GM12891 (cell line): Measurements from ENCODE around the gene SHROOM3.

Experiments used
- POLR2A ChIP-seq: IDR thresholded peaks from 2 replicates; pipeline ENCODE4 v1.6.1; 2011; ENCODE audit warnings: low read depth, low read length, control low read depth
- POLR2AphosphoS5 ChIP-seq: IDR thresholded peaks from 2 replicates; pipeline ENCODE4 v1.6.1; 2011; ENCODE audit warnings: low read depth, low read length, control low read depth
- TAF1 ChIP-seq: IDR thresholded peaks from 2 replicates; pipeline ENCODE4 v1.6.1; 2011; ENCODE audit warnings: low read depth, low read length, control low read depth

GRCh38 chr4:76751612-76752343 is 316.7 kb downstream of the SHROOM3 start:
- TF ChIP-seq POLR2AphosphoS5: no peak
- TF ChIP-seq POLR2A: no peak
- no peak for TF ChIP-seq TAF1
